ENCODE results near the gene EEF1A1. TPM values are rescaled to one million over a fixed set of nuclear protein-coding genes. Genes with fewer than 3 reads are reported as not detected.
"Not testable (repeated sequence)": the region's sequence is repeated elsewhere in the genome, so short reads cannot be mapped to it uniquely, and the experiment has no call there.

Gene EEF1A1
- total RNA-seq: 1,000 to 10,000 TPM; 7,440 to 7,455 TPM

GRCh38 chr6:73520688-73521350 lies at the start of gene EEF1A1:
Gene EEF1A1 (minus strand): TSS chr6:73521032. CDS start chr6:73520026, 1,006 bp downstream.
- Mint-ChIP-seq H3K36me3 (ENCODE audit: low read depth) (peaks cover 50% of the 10 kb centered on the region), H3K9me3 (no peaks in the 10 kb centered on the region), H3K4me1 (peaks cover 48% of the 10 kb centered on the region), H3K4me3 (peak within 1 kb of the TSS; percentile 89), H3K27me3 (no peaks in the 10 kb centered on the region), H3K27ac (peak within 1 kb of the TSS; percentile 97)
- ChIA-PET CTCF (interaction anchor here (1.3 to 5.2 kb wide), 6 partner anchors 12 to 133 kb away, joined by 4 to 40 read pairs (median 12); partner anchors contain the start of genes MTO1 and SLC17A5), POLR2A (interaction anchor here (0.8 to 13.6 kb wide), 44 partner anchors 8 to 1763 kb away, joined by 3 to 191 read pairs (median 5); partner anchors contain the start of genes CGAS, KHDC1, MTO1 and SLC17A5)
- DNase-seq: peak; percentile 100

DNA sequence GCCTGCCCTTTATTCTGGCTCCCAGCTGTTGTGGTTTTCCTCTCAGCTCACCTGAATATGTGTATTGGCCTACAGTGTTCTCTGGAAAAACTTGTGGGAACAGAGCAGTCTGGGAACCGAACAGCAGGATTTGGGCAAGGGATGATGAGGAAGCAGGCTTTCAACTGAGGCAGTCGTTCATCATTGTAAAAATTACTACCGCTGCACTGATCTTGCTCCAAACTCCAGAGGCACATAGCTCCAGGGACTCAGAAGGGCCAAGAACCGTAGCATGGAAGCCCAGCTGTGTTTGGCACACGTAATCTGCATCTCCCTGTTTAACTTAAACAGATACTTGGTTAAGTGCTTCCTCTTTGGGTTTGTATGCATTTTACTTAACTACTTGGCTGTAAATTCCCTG lies 48.3 kb upstream of the EEF1A1 start:
- ChIA-PET POLR2A (no interaction called here), CTCF (no interaction called here)

DNA sequence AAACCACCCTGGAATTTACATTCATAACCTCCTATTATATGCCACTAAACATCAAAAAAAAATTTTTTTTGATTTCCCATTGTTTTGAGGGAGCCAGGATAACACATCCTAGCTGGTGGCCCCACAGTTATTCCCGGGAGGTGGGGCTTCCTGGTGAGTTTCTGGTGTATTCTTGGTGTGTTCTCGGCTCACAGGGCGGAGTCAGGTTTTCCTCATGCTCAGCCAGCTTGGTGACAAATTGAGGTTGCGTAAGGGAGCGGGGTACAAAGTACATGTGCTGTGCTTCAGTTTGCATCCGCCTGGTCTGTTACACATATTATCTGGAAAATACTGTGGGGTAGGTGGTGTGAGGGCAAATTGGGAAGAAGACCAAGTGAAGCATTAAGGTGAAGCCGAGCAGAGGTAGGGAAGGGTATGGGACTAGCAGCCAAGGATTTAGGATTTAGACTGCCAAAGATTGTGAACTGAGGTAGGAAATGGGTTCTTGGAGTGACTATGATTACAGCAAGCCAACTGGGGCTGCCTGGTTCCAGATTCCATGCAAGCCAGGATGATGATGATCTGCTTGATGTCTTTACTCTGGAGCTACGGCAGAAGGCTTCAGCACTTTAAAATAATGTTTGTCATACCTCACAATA lies 46.2 kb upstream of the EEF1A1 start:
- H3K9me3 Mint-ChIP-seq: no peaks in the 10 kb centered on the region
- H3K27me3 Mint-ChIP-seq: no peaks in the 10 kb centered on the region
- POLR2A ChIA-PET: interaction anchor here (1.3 kb wide), 1 partner anchor 13 kb away, joined by 4 read pairs; no protein-coding TSS in a partner anchor
- CTCF ChIA-PET: no interaction called here
- no peak for DNase-seq
- peaks cover 9% of the 10 kb centered on the region for H3K4me1 Mint-ChIP-seq
- H3K27ac Mint-ChIP-seq: no peak overlapping the region
- H3K36me3 Mint-ChIP-seq (ENCODE audit: low read depth): no peaks in the 10 kb centered on the region
- no peak overlapping the region for H3K4me3 Mint-ChIP-seq

More for the DNA sequence above, 48.3 kb upstream of the EEF1A1 start:
- no peak for DNase-seq
- Mint-ChIP-seq H3K27ac (no peak overlapping the region), H3K36me3 (ENCODE audit: low read depth) (no peaks in the 10 kb centered on the region), H3K27me3 (no peaks in the 10 kb centered on the region), H3K4me1 (peaks cover 9% of the 10 kb centered on the region), H3K9me3 (no peaks in the 10 kb centered on the region), H3K4me3 (no peak overlapping the region)

DNA sequence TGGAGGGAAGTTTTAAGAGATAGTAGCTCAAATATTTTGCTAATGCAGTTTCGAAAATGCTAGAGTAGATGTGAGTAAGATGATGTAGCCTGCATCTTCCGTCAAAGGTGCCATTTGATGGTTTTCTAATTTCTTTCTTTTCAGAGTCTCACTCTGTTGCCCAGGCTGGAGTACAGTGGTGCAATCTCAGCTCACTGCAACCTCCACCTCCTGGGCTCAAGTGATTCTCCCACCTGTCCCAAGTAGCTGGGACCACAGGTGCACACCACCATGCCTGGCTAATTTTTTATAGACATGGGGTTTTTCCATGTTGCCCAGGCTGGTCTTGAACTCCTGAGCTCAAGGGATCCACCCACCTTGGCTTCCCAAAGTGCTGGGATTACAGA lies 45.6 kb upstream of the EEF1A1 start:
- H3K27ac Mint-ChIP-seq; H3K4me3 Mint-ChIP-seq; H3K27me3 Mint-ChIP-seq; H3K36me3 Mint-ChIP-seq (ENCODE audit: low read depth); DNase-seq; H3K4me1 Mint-ChIP-seq; CTCF ChIA-PET; H3K9me3 Mint-ChIP-seq: not testable (repeated sequence)
- POLR2A ChIA-PET: interaction anchor here (1.3 kb wide), 1 partner anchor 14 kb away, joined by 4 read pairs; no protein-coding TSS in a partner anchor

GRCh38 chr6:73565767-73566485 lies 45.1 kb upstream of the EEF1A1 start:
- Mint-ChIP-seq H3K27me3 (no peaks in the 10 kb centered on the region), H3K9me3 (no peaks in the 10 kb centered on the region), H3K36me3 (ENCODE audit: low read depth) (no peaks in the 10 kb centered on the region), H3K4me3 (no peak overlapping the region), H3K27ac (no peak overlapping the region), H3K4me1 (peaks cover 3% of the 10 kb centered on the region)
- POLR2A ChIA-PET: interaction anchor here (1.3 kb wide), 1 partner anchor 14 kb away, joined by 4 read pairs; no protein-coding TSS in a partner anchor
- CTCF ChIA-PET: no interaction called here
- DNase-seq: no peak

- Mint-ChIP-seq H3K36me3 (ENCODE audit: low read depth) (no peaks in the 10 kb centered on the region), H3K4me1 (peaks cover 11% of the 10 kb centered on the region), H3K27me3 (no peaks in the 10 kb centered on the region), H3K4me3 (no peak overlapping the region), H3K9me3 (no peaks in the 10 kb centered on the region), H3K27ac (no peak overlapping the region)
- no peak for DNase-seq
- ChIA-PET CTCF (no interaction called here), POLR2A (no interaction called here)
Measured at GRCh38 chr6:73564578-73565345, 43.9 kb upstream of the EEF1A1 start.

DNA sequence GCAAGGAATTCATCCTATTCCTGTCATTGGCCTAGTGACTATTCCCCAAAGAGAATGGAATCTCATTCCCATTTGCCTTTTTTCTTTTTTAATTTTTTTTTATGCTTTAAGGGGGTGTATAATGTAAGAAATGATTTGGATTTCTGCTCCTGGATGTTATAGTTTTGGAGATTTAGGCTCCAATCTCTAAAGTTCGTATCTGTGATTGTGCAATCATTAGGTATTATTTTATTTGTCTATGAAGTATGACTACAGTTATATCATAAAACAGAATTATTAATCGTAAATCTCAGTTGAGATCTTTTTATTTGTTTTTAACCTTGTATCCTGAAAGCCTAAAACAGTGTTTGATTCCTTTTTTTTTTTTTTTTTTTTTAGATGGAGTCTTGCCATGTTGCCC lies 41.7 kb upstream of the EEF1A1 start:
- POLR2A ChIA-PET: no interaction called here
- no peak for DNase-seq
- Mint-ChIP-seq H3K9me3 (no peaks in the 10 kb centered on the region), H3K27me3 (no peaks in the 10 kb centered on the region), H3K27ac (no peak overlapping the region), H3K36me3 (ENCODE audit: low read depth) (no peaks in the 10 kb centered on the region), H3K4me3 (no peak overlapping the region), H3K4me1 (peaks cover 17% of the 10 kb centered on the region)
- CTCF ChIA-PET: interaction anchor here (1.1 kb wide), 1 partner anchor 33 kb away, joined by 3 read pairs; no protein-coding TSS in a partner anchor

- Mint-ChIP-seq H3K36me3 (ENCODE audit: low read depth) (no peaks in the 10 kb centered on the region), H3K9me3 (no peaks in the 10 kb centered on the region), H3K27me3 (no peaks in the 10 kb centered on the region), H3K4me1 (peaks cover 17% of the 10 kb centered on the region), H3K4me3 (no peak overlapping the region), H3K27ac (no peak overlapping the region)
- ChIA-PET POLR2A (no interaction called here), CTCF (no interaction called here)
- no peak for DNase-seq
Measured at GRCh38 chr6:73560853-73561407, 40.1 kb upstream of the EEF1A1 start.

DNA sequence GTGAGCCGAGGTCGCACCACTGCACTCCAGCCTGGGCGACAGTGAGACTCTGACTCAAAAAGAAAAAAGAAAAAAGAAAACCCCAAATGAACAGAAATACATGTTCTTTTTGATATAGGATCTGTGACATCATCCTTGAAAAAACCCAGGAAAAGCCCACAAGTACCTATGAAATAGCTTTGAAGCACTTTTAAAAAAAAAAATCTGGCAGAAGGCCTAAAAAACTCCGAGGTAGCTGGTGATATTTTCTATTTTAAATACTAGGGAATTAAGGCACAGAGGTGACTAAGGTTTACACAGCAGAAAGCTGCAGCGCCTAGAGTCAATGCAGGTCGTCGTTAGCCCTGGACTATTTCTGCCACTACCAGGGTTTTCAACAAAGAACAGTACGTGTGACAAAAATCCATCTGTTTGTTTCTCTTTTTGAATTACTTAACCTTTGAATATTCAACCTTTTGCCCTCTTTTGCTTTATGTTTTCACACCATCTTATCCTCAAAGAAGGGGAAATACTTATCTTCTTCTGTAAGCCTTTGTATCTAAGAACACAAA lies 39.4 kb upstream of the EEF1A1 start:
- DNase-seq: no peak
- POLR2A ChIA-PET: no interaction called here
- Mint-ChIP-seq H3K36me3 (ENCODE audit: low read depth) (no peaks in the 10 kb centered on the region), H3K4me3 (no peak overlapping the region), H3K27ac (no peak overlapping the region), H3K27me3 (no peaks in the 10 kb centered on the region), H3K9me3 (no peaks in the 10 kb centered on the region), H3K4me1 (peaks cover 17% of the 10 kb centered on the region)
- CTCF ChIA-PET: no interaction called here

DNA sequence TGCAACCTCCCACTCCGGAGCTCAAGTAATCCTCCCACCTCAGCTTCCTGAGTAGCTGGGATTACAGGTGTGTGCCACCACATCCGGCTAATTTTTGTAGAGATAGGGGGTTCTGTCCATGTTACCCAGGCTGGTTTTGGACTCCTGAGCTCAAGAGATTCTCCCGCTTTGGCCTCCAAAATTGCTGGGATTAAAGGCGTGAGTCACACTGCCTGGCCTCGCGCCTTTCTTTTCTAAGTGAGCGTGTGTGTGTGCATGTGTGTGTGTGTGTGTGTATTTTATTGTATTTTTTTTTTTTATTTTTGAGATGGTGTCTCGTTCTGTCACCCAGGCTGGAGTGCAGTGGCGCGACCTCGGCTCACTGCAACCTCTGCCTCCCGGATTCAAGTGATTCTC lies 38.6 kb upstream of the EEF1A1 start:
- H3K36me3 Mint-ChIP-seq (ENCODE audit: low read depth); H3K27me3 Mint-ChIP-seq; CTCF ChIA-PET; H3K9me3 Mint-ChIP-seq; H3K27ac Mint-ChIP-seq; DNase-seq; H3K4me3 Mint-ChIP-seq: not testable (repeated sequence)
- H3K4me1 Mint-ChIP-seq: peaks cover 15% of the 10 kb centered on the region
- POLR2A ChIA-PET: interaction anchor here (0.7 kb wide), 1 partner anchor 35 kb away, joined by 3 read pairs; no protein-coding TSS in a partner anchor

DNA sequence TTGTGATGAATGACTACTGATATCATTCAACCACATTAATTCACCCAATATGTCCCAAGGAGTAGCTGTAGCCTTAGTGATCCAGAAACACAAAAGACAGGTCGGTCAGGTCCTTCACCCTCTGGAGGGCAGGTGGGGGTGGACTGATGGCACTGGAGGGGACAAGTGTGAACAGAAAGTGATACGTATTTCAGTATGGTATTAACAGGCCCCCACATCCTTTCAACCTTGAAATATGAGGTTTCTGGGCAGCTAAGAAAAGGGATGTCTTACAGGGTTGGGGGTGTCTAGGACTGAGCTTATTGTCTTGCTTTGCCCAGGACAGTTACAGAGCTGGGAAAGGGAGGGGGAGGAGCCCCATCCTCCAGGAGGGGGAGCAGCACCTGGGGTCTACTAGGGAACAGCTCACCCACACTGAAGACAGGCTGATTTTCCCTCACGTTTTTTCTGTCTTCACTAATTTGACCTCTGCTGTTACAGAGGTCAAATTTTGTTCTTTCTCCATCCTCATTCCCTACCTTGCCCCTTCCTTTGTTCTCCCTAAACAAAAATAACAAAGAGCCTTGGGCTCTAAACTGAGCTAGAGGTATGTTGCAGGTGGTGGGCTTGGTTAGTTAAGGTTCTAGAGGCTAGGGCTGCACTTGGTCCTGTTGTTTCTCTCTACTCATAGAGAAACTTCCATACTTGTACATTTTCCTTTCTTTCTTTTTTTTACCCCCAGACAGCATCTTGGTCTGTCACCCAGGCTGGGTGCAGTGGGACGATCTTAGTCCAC lies 38.0 kb upstream of the EEF1A1 start:
- no peak for DNase-seq
- Mint-ChIP-seq H3K4me3 (no peak overlapping the region), H3K4me1 (peaks cover 15% of the 10 kb centered on the region), H3K36me3 (ENCODE audit: low read depth) (no peaks in the 10 kb centered on the region), H3K27me3 (no peaks in the 10 kb centered on the region), H3K9me3 (no peaks in the 10 kb centered on the region), H3K27ac (no peak overlapping the region)
- CTCF ChIA-PET: no interaction called here
- POLR2A ChIA-PET: interaction anchor here (0.7 to 1.0 kb wide), 2 partner anchors 35 to 40 kb away, joined by 3 read pairs; no protein-coding TSS in a partner anchor

DNA sequence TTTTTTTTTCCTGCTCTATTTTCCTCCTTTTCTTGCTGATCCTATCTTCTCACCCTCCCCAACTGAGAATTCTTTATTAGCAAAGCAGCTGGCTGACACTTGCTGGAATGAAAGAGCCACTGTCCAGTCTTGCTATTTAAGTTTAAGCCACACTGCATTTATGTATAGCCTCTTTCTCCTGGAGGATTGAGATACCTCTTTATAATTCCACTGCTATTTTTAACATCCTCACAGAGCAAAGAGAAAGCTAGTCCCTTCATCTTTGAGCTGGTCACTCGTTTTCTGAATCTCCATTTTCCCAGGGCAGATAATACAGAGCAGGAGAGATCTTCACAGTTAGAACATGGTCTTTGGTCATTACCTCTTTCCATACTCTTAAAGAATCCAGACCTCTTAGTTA lies 36.0 kb upstream of the EEF1A1 start:
- Mint-ChIP-seq H3K36me3 (ENCODE audit: low read depth) (no peaks in the 10 kb centered on the region), H3K9me3 (no peaks in the 10 kb centered on the region), H3K4me3 (no peak overlapping the region), H3K4me1 (peaks cover 15% of the 10 kb centered on the region), H3K27ac (no peak overlapping the region), H3K27me3 (no peaks in the 10 kb centered on the region)
- no peak for DNase-seq
- ChIA-PET POLR2A (interaction anchor here (1.1 kb wide), 1 partner anchor 28 kb away, joined by 3 read pairs; no protein-coding TSS in a partner anchor), CTCF (no interaction called here)

All from activated CD4-positive, alpha-beta memory T cell treated with anti-CD3 and anti-CD28 coated beads, Interleukin-2, amount 10 ng/mL, durations not matched to agents 7 days and 5 days (primary cell).